ENCODE results near the gene HMGB4. TPM values are rescaled to one million over a fixed set of nuclear protein-coding genes. Genes with fewer than 3 reads are reported as not detected.
A peak's percentile ranks its signal among the peaks of the same experiment; 100 is the strongest.

HMGB4 gene
- total RNA-seq, 1 donor from 2014 or later, result not detected

DNA sequence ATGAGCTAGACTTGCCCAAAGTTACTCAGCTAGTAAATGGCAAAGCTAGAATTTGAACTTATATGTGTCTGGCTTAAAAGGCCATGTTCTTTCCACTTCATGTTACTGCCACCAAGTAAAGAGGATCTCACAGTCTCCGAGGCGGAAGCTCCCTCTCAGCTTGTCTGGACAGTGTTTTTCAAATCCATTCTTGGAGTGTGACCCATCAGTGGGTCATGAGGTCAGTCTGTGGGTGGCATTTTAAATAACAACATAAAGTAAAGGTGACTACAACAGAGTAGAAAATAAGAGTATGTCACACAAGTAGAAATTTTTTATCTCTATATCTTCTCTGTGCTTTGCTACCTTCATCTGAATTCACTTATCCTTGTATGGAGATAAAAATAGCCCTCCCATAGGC, 3.2 kb upstream of the HMGB4 start:
- no peak for DNase-seq (ENCODE audit: low read depth)
- Histone ChIP-seq H3K36me3 (ENCODE audit: control insufficient read depth, insufficient read depth, low read length) (no peaks in the 10 kb centered on the region), H3K27me3 (ENCODE audit: control insufficient read depth, insufficient read depth, low read length) (no peaks in the 10 kb centered on the region), H3K4me3 (ENCODE audit: low read depth, low read length) (no peak overlapping the region)
- TF ChIP-seq, protein P1, sequence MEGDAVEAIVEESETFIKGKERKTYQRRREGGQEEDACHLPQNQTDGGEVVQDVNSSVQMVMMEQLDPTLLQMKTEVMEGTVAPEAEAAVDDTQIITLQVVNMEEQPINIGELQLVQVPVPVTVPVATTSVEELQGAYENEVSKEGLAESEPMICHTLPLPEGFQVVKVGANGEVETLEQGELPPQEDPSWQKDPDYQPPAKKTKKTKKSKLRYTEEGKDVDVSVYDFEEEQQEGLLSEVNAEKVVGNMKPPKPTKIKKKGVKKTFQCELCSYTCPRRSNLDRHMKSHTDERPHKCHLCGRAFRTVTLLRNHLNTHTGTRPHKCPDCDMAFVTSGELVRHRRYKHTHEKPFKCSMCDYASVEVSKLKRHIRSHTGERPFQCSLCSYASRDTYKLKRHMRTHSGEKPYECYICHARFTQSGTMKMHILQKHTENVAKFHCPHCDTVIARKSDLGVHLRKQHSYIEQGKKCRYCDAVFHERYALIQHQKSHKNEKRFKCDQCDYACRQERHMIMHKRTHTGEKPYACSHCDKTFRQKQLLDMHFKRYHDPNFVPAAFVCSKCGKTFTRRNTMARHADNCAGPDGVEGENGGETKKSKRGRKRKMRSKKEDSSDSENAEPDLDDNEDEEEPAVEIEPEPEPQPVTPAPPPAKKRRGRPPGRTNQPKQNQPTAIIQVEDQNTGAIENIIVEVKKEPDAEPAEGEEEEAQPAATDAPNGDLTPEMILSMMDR (IDR thresholded peaks at IDR 0.05; ENCODE audit: insufficient read depth, low read length, poor library complexity, severe bottlenecking), result no peak

GRCh38 chr1:33864460-33865389, 846 bp downstream of the HMGB4 start:
- H3K36me3 ChIP-seq (ENCODE audit: control insufficient read depth, insufficient read depth, low read length), result no peaks in the 10 kb centered on the region
- H3K27me3 ChIP-seq (ENCODE audit: control insufficient read depth, insufficient read depth, low read length), result no peaks in the 10 kb centered on the region
- no peak overlapping the region for H3K4me3 ChIP-seq (ENCODE audit: low read depth, low read length)
- DNase-seq (ENCODE audit: low read depth), result no peak
- TF ChIP-seq, protein P1 (IDR thresholded peaks at IDR 0.05; ENCODE audit: insufficient read depth, low read length, poor library complexity, severe bottlenecking), result no peak

GRCh38 chr1:33866281-33866680, 2.4 kb downstream of the HMGB4 start:
- DNase-seq (ENCODE audit: low read depth), result peak; percentile 18
- TF ChIP-seq, protein P1 (IDR thresholded peaks at IDR 0.05; ENCODE audit: insufficient read depth, low read length, poor library complexity, severe bottlenecking), result no peak
- Histone ChIP-seq H3K27me3 (ENCODE audit: control insufficient read depth, insufficient read depth, low read length) (no peaks in the 10 kb centered on the region), H3K36me3 (ENCODE audit: control insufficient read depth, insufficient read depth, low read length) (no peaks in the 10 kb centered on the region), H3K4me3 (ENCODE audit: low read depth, low read length) (no peak overlapping the region)

- Histone ChIP-seq H3K36me3 (ENCODE audit: control insufficient read depth, insufficient read depth, low read length) (no peaks in the 10 kb centered on the region), H3K27me3 (ENCODE audit: control insufficient read depth, insufficient read depth, low read length) (no peaks in the 10 kb centered on the region), H3K4me3 (ENCODE audit: low read depth, low read length) (no peak overlapping the region)
- no peak for DNase-seq (ENCODE audit: low read depth)
- TF ChIP-seq, protein P1 (IDR thresholded peaks at IDR 0.05; ENCODE audit: insufficient read depth, low read length, poor library complexity, severe bottlenecking), result no peak
These were observed 3.8 kb downstream of the HMGB4 start for GRCh38 chr1:33867684-33868083.

DNA sequence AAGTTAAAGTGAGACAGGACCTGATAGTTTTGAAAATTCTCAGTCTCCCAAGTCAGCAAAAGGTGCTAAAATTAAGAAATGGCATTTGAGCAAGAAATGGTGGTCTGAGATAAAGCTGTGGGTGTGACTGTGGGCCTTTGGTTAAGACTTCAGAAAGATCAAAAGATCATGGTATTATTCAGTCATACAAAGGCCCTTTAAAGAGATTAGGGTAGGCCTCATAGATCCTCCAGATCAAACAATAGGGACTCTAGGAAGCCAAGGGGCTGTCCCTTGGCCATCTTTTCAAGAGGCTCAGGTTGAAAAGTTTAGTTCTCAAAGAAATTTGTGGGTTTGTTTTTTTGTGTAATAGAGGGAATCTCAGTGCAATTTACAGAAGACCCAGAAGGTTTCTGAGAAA, 8.4 kb downstream of the HMGB4 start:
- Histone ChIP-seq H3K4me3 (ENCODE audit: low read depth, low read length) (no peak overlapping the region), H3K36me3 (ENCODE audit: control insufficient read depth, insufficient read depth, low read length) (no peaks in the 10 kb centered on the region), H3K27me3 (ENCODE audit: control insufficient read depth, insufficient read depth, low read length) (no peaks in the 10 kb centered on the region)
- no peak for DNase-seq (ENCODE audit: low read depth)
- TF ChIP-seq, protein P1 (IDR thresholded peaks at IDR 0.05; ENCODE audit: insufficient read depth, low read length, poor library complexity, severe bottlenecking), result no peak
